OCI-LY7 (cell line): ENCODE measurements around the gene WDR7. TPM values are rescaled to one million over a fixed set of nuclear protein-coding genes. Genes with fewer than 3 reads are reported as not detected.

Source experiments
- BruUV-seq: library from RNA; stranded (reverse); fragments of 400-500 nt; replicated peaks from 2 replicates; lab custom pipeline; 2021; lab: Mats Ljungman, UMichigan
- CTCF ChIA-PET: fragments of 300-600 bp; sonication (Branson Sonifier 250); formaldehyde crosslinking; loops from one replicate; lab custom pipeline; 2022; ENCODE audit warnings: antibody characterized with exemption; ENCODE audit not compliant: unreplicated experiment; lab: Charles Lee
- POLR2A ChIA-PET: fragments of 300-600 bp; sonication (Branson Sonifier 250); formaldehyde crosslinking; loops from one replicate; lab custom pipeline; 2022; ENCODE audit warnings: antibody characterized with exemption; lab: Charles Lee
- DNase-seq: peaks from one replicate; pipeline ENCODE4 v3.0.0-alpha.2; 2015; ENCODE audit warnings: low spot score
- H2AFZ ChIP-seq: fragments of 200-600 bp; sonication (generic), shearing (Covaris generic); 2 replicates; pipeline ENCODE4 v1.6.1; 2014; ENCODE audit warnings: mild to moderate bottlenecking, antibody characterized with exemption, low read length, moderate library complexity
- H3K27ac ChIP-seq: fragments of 200-600 bp; sonication (generic); 2 replicates; pipeline ENCODE4 v1.5.1; 2014; ENCODE audit warnings: mixed run types, low read depth, mild to moderate bottlenecking, moderate library complexity, low read length, inconsistent platforms; ENCODE audit not compliant: poor library complexity, severe bottlenecking
- H3K36me3 ChIP-seq: fragments of 200-600 bp; sonication (generic); 2 replicates; pipeline ENCODE4 v1.6.1; 2014; ENCODE audit warnings: mild to moderate bottlenecking, antibody characterized with exemption, low read length, moderate library complexity, mixed read lengths; ENCODE audit not compliant: insufficient read depth
- H3K4me1 ChIP-seq: fragments of 200-600 bp; sonication (generic); 2 replicates; pipeline ENCODE4 v1.5.1; 2014; ENCODE audit warnings: mild to moderate bottlenecking, low read length; ENCODE audit not compliant: insufficient read depth, poor library complexity, severe bottlenecking
- H3K4me2 ChIP-seq: fragments of 200-600 bp; sonication (generic); 2 replicates; pipeline ENCODE4 v1.6.1; 2014; ENCODE audit warnings: mild to moderate bottlenecking, low read length
- H3K4me3 ChIP-seq: fragments of 200-600 bp; sonication (generic); 2 replicates; pipeline ENCODE4 v1.5.1; 2014; ENCODE audit warnings: mild to moderate bottlenecking, low read depth, low read length; ENCODE audit not compliant: poor library complexity, severe bottlenecking
- H3K79me2 ChIP-seq: fragments of 200-600 bp; sonication (generic); 2 replicates; pipeline ENCODE4 v1.6.1; 2016; ENCODE audit warnings: low read depth, mild to moderate bottlenecking, low read length, moderate library complexity, mixed read lengths; ENCODE audit not compliant: insufficient read depth
- H3K9me2 ChIP-seq: fragments of 200-600 bp; sonication (generic); 2 replicates; pipeline ENCODE4 v1.6.1; 2016; ENCODE audit warnings: mild to moderate bottlenecking, low read length, mixed read lengths; ENCODE audit not compliant: insufficient read depth
- H3K9me3 ChIP-seq: fragments of 200-600 bp; sonication (generic); 2 replicates; pipeline ENCODE4 v1.6.1; 2014; ENCODE audit warnings: mild to moderate bottlenecking, mixed run types, low read length, mixed read lengths
- H4K20me1 ChIP-seq: fragments of 200-600 bp; sonication (generic); 2 replicates; pipeline ENCODE4 v1.6.1; 2014; ENCODE audit warnings: mild to moderate bottlenecking, antibody characterized with exemption, low read length, moderate library complexity, mixed read lengths; ENCODE audit not compliant: insufficient read depth
- CTCF ChIP-seq: fragments of 200-600 bp; sonication (generic); conservative IDR thresholded peaks from 2 replicates; pipeline ENCODE4 v1.5.1; 2014; ENCODE audit warnings: mild to moderate bottlenecking, antibody characterized with exemption, low read length, moderate library complexity, mixed read lengths
- EZH2phosphoT487 ChIP-seq: fragments of 200-600 bp; sonication (generic); IDR thresholded peaks from 2 replicates; pipeline ENCODE4 v1.6.1; 2018; ENCODE audit warnings: low read depth, borderline replicate concordance, mild to moderate bottlenecking, mixed run types, antibody characterized with exemption, low read length, moderate library complexity, mixed read lengths
- intact Hi-C: fragments of 100-400 bp; cut with micrococcal nuclease; formaldehyde crosslinking; loops from one replicate; pipeline ENCODE4 v1.10.0; 2022; ENCODE audit not compliant: unreplicated experiment
- total RNA-seq, 2 experiments: library from RNA; depleted of rRNA in 1 of 2; stranded (reverse); fragments of >200 nt in 1 of 2; shearing (Covaris generic) in 1 of 2; gene quantifications; 2 replicates each; pipeline ENCODE4 v1.2.3, GENCODE V29; 2014 to 2022

WDR7 gene
- total RNA-seq, 2 experiments from 2014 or later, result 13.2 to 17.1 TPM

- Histone ChIP-seq H3K4me1 (no peaks in the 10 kb centered on the region), H2AFZ (no peak overlapping the region), H3K4me3 (no peak overlapping the region), H4K20me1 (no peaks in the 10 kb centered on the region), H3K4me2 (no peak overlapping the region), H3K27ac (no peak overlapping the region), H3K79me2 (no peaks in the 10 kb centered on the region), H3K36me3 (no peaks in the 10 kb centered on the region), H3K9me2 (no peaks in the 10 kb centered on the region), H3K9me3 (no peaks in the 10 kb centered on the region)
- no peak for DNase-seq
- intact Hi-C loops, result no loop called here
- CTCF ChIA-PET, result no interaction called here
- no TSS peak for BruUV-seq
- POLR2A ChIA-PET, result no interaction called here
- TF ChIP-seq CTCF (no peak), EZH2phosphoT487 (no peak)
Observed at GRCh38 chr18:56953428-56954198, 302.5 kb downstream of the WDR7 start.

- BruUV-seq, result no TSS peak
- Histone ChIP-seq H4K20me1 (no peaks in the 10 kb centered on the region), H2AFZ (no peak overlapping the region), H3K79me2 (no peaks in the 10 kb centered on the region), H3K9me2 (no peaks in the 10 kb centered on the region), H3K4me2 (no peak overlapping the region), H3K4me1 (no peaks in the 10 kb centered on the region), H3K27ac (no peak overlapping the region), H3K9me3 (no peaks in the 10 kb centered on the region), H3K4me3 (no peak overlapping the region), H3K36me3 (no peaks in the 10 kb centered on the region)
- ChIA-PET POLR2A (interaction anchor here (0.7 kb wide), 1 partner anchor 80 kb away, joined by 3 read pairs; no protein-coding TSS in a partner anchor), CTCF (no interaction called here)
- DNase-seq, result no peak
- TF ChIP-seq CTCF, result no peak
- TF ChIP-seq EZH2phosphoT487, result no peak
- intact Hi-C loops, result no loop called here
Observed at GRCh38 chr18:56955490-56955889, 304.3 kb downstream of the WDR7 start.

- Histone ChIP-seq H3K4me3 (no peak overlapping the region), H4K20me1 (no peaks in the 10 kb centered on the region), H3K79me2 (no peaks in the 10 kb centered on the region), H3K9me3 (no peaks in the 10 kb centered on the region), H2AFZ (no peak overlapping the region), H3K4me2 (no peak overlapping the region), H3K27ac (no peak overlapping the region), H3K4me1 (no peaks in the 10 kb centered on the region), H3K9me2 (no peaks in the 10 kb centered on the region), H3K36me3 (no peaks in the 10 kb centered on the region)
- ChIA-PET POLR2A (interaction anchor here (0.9 kb wide), 1 partner anchor 41 kb away, joined by 3 read pairs; no protein-coding TSS in a partner anchor), CTCF (no interaction called here)
- no TSS peak for BruUV-seq
- DNase-seq, result no peak
- TF ChIP-seq EZH2phosphoT487 (no peak), CTCF (no peak)
- intact Hi-C loops, result no loop called here
Observed at GRCh38 chr18:56959120-56959519, 308.0 kb downstream of the WDR7 start.
